Stimulated activated CD8-positive, alpha-beta memory T cell treated with anti-CD3 and anti-CD28 coated beads, Interleukin-2, amount 100 ng/mL, for 1 hour (primary cell): ENCODE results near the gene CIITA.
A peak's percentile ranks its signal among the peaks of the same experiment; 100 is the strongest.

ENCODE experiments used
- DNase-seq, 2 donors: peaks; one replicate each; pipeline ENCODE4 v3.0.0-alpha.2; 2020; ENCODE audit warnings: low read depth in 2 of 2

Gene CIITA

DNA sequence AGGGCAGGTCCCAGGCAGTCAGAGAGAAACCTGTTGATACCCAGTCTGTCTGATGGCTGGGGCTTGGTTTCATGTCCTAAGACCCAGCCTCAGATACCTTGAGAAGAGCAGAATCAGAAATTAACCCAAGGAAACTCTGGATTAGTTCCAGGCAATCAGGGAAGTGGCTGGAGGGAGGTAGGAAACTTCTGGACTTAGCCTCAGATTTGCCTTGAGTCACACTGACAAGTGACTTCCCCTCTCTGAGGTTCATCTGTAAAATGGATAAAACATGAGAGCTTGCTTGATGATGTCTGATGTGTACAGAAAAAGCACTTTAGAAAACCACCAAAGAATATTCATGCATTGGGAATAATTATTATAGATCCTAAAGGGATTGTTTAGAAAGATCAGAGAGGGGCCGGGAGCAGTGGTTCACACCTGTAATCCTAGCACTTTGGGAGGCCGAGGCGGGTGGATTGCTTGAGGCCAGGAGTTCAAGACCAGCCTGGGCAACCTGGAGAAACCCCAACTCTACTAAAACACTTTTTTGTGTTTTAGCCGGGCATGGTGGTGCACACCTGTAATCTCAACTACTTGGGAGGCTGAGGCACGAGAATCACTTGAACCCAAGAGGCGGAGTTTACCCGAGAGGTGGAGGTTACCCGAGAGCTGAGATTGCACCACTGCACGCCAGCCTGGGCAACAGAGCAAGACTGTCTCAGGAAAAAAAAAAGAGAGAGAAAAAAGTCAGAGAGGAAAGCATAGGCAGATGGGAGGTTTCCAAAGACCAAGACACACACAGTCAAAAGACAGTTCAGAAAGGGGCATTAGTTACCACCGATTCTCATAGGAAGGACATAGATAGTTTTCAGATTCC, 3.8 kb downstream of the CIITA start:
- no peak for DNase-seq

DNA sequence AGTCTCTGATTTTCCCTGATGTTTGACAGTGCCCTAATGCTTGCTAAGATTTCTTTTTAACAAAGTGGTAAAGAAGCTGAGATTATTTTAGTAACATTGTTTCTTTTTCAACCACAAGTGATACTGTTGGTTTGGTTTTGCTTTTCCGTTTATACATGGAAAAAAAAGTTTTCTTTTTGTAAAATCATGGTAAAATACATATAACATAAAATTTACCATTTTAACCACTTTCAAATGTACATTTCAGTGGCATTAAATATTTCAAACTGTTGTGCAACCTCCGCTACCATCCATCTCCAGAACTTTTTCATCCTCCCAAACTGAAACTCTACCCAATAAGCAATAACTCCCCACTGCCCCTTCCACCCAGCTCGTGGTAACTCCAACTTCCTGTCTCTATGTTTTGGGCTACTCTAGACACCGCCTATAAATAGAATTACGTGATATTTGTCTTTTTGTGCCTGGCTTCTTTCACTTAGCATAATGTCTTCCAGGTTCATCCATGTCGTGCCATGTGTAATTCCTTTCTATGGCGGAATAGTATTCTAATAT, 4.6 kb downstream of the CIITA start:
- DNase-seq = no peak

- DNase-seq = no peak
Observed at GRCh38 chr16:10883004-10883403, 6.0 kb downstream of the CIITA start.

DNA sequence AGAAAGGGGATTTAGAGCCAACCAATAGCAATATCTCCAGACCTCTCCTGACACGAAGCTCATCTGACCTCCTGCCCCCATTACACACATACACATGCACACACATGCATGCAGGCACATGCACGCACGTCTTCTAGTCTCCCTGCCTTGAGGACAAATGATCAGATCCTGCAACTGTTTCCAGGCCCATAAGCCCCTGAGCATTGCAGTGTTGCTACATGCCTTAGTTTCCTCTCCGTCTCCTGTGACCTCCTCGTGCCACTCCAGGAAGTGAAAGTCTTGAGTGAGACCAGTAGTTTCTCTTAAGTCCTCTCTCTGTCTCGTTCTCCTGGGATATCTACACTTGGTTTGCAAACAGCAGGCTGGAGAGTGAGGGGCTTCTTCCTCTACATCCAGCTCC, 8.2 kb downstream of the CIITA start:
- no peak for DNase-seq

DNA sequence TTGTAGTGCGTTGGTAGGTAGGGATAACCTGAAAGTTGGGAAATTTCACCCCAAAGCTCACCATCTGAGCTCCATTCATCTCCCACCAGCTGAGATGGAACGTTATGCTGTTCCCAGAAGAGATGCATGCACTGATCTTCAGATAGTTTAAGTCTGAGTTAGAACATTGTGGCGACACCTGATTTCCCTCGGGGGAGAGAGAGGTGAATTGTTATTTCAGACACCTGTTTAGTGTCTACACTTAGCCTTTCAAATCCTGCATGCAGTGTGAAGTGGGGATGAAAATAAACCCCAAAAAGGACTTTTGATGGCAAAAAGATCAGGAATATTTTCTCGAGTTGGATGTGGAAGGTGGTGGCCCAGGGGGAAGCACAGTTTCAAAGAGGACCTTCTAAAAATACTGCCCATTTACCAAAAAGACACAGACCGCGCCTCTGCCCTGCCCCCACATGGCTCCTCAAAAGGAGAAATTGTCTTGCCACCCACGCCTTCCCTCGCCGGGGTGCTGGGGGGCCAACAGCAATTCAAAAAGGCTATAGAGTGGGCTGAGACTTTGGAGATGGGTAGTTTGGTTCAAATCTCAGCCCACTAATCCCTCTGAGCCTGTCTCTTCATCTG, 11.4 kb downstream of the CIITA start:
- DNase-seq = no peak

DNA sequence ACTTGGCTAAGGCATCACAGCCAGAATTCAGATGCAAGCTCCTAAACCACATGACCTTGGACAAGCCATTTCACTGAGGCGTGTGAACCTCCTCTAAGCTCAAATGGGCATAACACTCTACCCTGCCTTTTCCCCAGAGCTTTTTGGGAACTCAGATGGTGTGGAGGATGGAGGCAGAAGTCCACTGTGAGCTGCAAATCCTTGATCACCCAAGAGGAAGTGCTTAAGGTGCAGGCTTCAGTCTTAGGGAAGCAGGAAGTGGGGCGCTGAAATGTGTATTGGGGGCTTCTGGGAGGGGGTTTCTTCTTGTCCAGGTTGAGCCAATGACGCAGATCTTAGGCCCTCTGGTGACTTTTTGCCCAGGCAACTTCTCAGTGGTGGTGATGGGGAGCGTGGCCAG, 12.9 kb downstream of the CIITA start:
- no peak for DNase-seq

GRCh38 chr16:10892782-10893318, 15.8 kb downstream of the CIITA start:
- DNase-seq = no peak

GRCh38 chr16:10895053-10895946, 18.3 kb downstream of the CIITA start:
- DNase-seq = no peak

DNA sequence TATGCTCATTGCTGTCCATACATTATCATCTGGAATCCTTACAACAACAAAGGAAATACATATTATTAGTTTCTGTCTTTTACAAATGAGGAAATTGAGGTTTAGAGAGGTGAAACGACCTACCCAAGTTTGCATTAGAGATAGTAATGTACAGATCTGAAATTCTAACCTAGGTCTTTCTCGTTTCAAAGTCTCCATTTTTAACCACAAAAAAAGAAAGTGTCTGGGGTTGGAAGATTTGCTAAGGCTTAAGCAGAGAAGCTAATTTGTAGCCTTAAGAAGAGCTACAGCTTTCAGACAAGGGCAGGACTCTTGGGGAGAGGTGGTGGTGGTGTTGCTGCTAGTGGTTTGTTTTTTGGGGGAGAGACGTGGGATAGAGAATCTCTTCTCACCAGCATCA, 19.2 kb downstream of the CIITA start:
- DNase-seq = no peak

- no peak for DNase-seq
Observed at GRCh38 chr16:10896723-10897122, 19.7 kb downstream of the CIITA start.

DNA sequence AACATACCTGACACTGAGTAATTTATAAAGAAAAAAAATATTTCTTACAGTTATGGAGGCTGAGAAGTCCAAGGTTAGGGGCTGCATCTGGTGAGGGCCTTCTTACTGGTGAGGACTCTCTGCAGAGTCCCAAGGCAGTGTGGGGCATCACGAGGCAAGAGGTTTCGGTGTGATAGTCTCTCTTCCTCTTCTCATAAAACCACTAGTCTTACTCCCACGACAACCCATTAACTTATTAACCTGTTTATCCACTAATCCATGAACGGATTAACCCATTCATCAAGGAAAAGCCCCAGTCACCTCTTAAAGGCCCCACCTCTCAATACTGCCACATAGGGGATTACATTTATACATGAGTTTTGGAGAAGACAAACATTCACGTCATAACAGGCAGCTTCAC, 20.1 kb downstream of the CIITA start:
- no peak for DNase-seq

DNA sequence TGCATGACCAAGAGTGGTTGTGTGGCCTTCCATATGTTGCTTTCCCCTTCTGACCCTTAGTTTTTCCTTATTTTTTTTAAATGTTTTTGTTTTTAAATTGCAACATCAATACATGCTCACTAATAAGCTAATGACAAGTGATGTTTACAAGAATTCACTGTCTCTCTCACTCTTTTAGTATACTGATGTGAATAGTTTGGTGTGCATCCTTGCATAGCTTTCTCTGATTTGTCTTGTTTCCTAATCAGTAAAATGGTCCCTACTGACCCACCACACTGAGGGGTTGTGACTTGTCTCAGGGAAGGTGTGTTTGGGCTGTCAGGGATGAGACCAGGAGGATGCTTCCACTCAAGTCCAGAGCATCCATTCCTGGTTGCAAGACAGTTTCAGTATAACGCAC, 26.0 kb downstream of the CIITA start:
- DNase-seq = no peak

DNA sequence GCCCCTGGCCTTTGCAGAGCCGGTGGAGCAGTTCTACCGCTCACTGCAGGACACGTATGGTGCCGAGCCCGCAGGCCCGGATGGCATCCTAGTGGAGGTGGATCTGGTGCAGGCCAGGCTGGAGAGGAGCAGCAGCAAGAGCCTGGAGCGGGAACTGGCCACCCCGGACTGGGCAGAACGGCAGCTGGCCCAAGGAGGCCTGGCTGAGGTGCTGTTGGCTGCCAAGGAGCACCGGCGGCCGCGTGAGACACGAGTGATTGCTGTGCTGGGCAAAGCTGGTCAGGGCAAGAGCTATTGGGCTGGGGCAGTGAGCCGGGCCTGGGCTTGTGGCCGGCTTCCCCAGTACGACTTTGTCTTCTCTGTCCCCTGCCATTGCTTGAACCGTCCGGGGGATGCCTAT, 29.5 kb downstream of the CIITA start:
- DNase-seq = no peak

DNA sequence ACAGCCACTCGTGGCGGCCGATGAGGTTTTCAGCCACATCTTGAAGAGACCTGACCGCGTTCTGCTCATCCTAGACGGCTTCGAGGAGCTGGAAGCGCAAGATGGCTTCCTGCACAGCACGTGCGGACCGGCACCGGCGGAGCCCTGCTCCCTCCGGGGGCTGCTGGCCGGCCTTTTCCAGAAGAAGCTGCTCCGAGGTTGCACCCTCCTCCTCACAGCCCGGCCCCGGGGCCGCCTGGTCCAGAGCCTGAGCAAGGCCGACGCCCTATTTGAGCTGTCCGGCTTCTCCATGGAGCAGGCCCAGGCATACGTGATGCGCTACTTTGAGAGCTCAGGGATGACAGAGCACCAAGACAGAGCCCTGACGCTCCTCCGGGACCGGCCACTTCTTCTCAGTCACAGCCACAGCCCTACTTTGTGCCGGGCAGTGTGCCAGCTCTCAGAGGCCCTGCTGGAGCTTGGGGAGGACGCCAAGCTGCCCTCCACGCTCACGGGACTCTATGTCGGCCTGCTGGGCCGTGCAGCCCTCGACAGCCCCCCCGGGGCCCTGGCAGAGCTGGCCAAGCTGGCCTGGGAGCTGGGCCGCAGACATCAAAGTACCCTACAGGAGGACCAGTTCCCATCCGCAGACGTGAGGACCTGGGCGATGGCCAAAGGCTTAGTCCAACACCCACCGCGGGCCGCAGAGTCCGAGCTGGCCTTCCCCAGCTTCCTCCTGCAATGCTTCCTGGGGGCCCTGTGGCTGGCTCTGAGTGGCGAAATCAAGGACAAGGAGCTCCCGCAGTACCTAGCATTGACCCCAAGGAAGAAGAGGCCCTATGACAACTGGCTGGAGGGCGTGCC, 30.1 kb downstream of the CIITA start:
- DNase-seq = no peak

- no peak for DNase-seq
Observed at GRCh38 chr16:10907757-10908045, 30.7 kb downstream of the CIITA start.

GRCh38 chr16:10911267-10911666, 34.3 kb downstream of the CIITA start:
- no peak for DNase-seq

GRCh38 chr16:10916534-10916933, 39.5 kb downstream of the CIITA start:
- DNase-seq = no peak

DNA sequence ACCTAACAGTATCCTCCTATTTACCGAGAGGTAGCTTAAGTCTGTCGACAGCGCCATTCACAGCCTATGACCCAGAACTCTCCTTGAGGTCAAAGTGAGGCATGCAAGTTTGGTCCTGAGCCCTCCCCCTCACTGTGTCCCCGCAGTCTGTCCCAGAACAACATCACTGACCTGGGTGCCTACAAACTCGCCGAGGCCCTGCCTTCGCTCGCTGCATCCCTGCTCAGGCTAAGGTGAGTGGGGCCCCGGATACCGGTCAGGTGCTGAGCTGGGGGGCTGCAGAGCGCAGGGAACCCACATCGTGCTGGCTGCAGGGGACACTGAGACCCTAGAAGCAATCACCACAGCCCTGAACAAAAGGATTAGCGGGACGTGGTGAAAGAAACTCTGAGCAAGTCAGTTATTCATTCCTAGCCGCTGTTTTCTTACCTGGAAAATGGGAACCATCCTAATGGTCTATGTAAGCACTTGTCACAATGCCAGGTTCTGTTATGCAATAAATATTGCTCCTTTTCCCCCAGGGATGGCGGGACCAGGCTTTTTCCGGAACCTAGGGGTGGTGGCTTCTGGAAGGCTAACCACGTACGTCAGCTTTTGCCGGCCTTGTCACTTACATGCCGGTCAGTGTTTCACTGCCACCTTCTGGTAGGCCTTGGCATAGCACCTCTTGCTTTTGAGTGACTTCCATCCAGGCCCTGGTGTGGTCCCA, 41.4 kb downstream of the CIITA start:
- DNase-seq = peak; percentile 55 to 66

DNA sequence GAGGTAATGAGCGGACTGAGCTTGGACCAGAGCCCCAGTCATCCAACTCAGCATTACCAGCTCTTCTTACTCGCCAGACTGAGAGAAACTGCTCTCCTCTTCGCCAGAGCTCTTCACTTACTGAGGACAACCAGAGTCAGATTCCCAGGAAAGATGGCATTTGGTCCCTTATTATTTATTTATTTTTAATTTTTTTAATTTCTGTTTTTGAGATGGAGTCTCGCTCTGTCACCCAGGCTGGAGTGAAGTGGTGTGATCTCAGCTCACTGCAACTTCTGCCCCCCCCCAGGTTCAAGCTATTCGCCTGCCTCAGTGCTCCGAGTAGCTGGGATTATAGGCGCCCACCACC, 42.0 kb downstream of the CIITA start:
- no peak for DNase-seq

GRCh38 chr16:10920726-10921427, 43.9 kb downstream of the CIITA start:
- no peak for DNase-seq
